ENCODE results near the gene IGF2BP2. TPM values are rescaled to one million over a fixed set of nuclear protein-coding genes. Genes with fewer than 3 reads are reported as not detected.

Gene IGF2BP2
- total and polyA plus RNA-seq, 2 of the 13 experiments (the other 11 are each of a cell fraction or from before 2014, with no cell fraction given) = 6.5 to 46.0 TPM

- TF ChIP-seq PAXIP1 (CRISPR knock-in tag; conservative IDR thresholded peaks at IDR 0.05) (peak; percentile 53), PHF8 (CRISPR knock-in tag; IDR thresholded peaks at IDR 0.05) (0 out of 2 replicates have a peak, but pooled peaks have one; percentile 17), TCF7 (IDR thresholded peaks at IDR 0.05; ENCODE audit: low read depth) (no peak), FOXO1 (CRISPR knock-in tag; IDR thresholded peaks at IDR 0.05) (0 out of 2 replicates have a peak, but pooled peaks have one; percentile 24), CREB1 (IDR thresholded peaks at IDR 0.05) (no peak), CREB1 (CRISPR knock-in tag; IDR thresholded peaks at IDR 0.05) (peak; percentile 24; the same call in 1 of the 2 replicates), ZNF3 (CRISPR knock-in tag; IDR thresholded peaks at IDR 0.05) (peak; percentile 87), POLR2AphosphoS5 (IDR thresholded peaks at IDR 0.05; ENCODE audit: low read depth, low read length) (no peak), ZNF772 (CRISPR knock-in tag; IDR thresholded peaks at IDR 0.05) (no peak), ARID5B (CRISPR knock-in tag; IDR thresholded peaks at IDR 0.05) (peak; percentile 50), TBL1XR1 (IDR thresholded peaks at IDR 0.05; ENCODE audit: borderline replicate concordance, low read length, partially characterized antibody) (no peak), ERF (CRISPR knock-in tag; IDR thresholded peaks at IDR 0.05) (peak; percentile 49; the same call in 1 of the 2 replicates), HDAC2 (CRISPR knock-in tag; IDR thresholded peaks at IDR 0.05) (peak; percentile 49; the same call in 1 of the 2 replicates), GATAD2A (CRISPR knock-in tag; IDR thresholded peaks at IDR 0.05) (peak; percentile 56), ONECUT2 (CRISPR knock-in tag; IDR thresholded peaks at IDR 0.05) (peak; percentile 74; the same call in 1 of the 2 replicates), MAX (IDR thresholded peaks at IDR 0.05) (0 out of 2 replicates have a peak, but pooled peaks have one; percentile 20)
Observed at GRCh38 chr3:185859294-185859972, 34.6 kb upstream of the IGF2BP2 start (continued).
